GM19467 (cell line): ENCODE data around the gene CCR3.

Source experiments
- ATAC-seq: cut with Tn5 transposase; IDR thresholded peaks from one replicate; pipeline ENCODE4 v1.9.1; 2021; ENCODE audit warnings: mild to moderate bottlenecking, moderate library complexity; ENCODE audit not compliant: unreplicated experiment

Gene CCR3

GRCh38 chr3:46218196-46218709, 24.0 kb upstream of the CCR3 start:
- ATAC-seq: no peak

DNA sequence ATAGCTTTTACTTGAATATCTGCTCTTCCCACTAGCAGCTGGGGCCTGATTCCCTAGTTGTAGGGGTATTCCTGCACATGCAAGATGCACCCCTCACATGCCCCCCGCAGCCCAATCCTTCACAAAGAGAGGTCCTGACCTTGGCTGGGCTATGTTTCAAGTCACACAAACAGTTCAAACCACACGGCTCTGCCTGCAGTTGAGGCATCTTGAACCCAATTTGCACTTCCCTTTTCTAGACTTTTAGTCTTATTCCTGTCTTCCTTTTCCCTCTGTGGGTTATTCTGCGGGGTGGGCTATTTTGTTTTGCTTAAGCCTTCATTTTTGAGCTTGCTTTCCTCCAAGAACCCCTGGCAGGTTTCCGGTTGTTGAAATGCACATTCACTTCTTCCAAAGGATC, 20.9 kb upstream of the CCR3 start:
- no peak for ATAC-seq

- no peak for ATAC-seq
Measured at GRCh38 chr3:46221938-46222337, 20.3 kb upstream of the CCR3 start.

DNA sequence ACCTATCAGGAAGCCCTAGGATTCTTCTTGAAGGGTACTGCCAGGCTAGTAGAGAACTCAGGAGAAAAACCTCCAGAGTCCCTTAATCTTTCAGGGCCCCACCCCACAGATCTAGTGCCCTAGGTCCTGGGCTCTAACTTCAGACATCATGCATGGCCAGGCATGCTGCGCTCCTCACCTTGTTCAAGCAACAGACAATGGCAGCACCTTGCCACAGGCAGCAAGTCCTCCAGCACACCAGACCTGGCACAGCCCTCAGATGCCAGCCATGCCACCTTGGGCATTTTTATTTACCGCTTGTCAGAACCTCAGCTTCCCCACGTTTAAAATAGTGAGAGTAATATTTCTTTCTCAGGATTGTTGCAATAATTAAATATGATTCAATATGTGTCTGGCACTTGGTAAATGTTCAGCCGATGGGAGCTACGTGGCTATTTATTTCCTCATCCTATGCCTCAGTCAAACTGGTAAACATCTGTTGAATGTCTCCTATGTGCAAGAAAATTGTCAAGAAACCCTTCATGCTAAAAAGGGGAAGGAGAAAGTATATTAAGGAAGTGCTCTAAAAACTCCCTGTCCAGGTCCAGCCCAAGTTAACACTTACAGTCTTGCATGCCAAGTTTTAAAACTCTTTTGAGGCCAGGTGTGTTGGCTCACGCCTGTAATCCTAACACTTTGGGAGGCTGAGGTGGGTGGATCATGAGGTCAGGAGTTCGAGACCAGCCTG, 19.7 kb upstream of the CCR3 start:
- no peak for ATAC-seq

DNA sequence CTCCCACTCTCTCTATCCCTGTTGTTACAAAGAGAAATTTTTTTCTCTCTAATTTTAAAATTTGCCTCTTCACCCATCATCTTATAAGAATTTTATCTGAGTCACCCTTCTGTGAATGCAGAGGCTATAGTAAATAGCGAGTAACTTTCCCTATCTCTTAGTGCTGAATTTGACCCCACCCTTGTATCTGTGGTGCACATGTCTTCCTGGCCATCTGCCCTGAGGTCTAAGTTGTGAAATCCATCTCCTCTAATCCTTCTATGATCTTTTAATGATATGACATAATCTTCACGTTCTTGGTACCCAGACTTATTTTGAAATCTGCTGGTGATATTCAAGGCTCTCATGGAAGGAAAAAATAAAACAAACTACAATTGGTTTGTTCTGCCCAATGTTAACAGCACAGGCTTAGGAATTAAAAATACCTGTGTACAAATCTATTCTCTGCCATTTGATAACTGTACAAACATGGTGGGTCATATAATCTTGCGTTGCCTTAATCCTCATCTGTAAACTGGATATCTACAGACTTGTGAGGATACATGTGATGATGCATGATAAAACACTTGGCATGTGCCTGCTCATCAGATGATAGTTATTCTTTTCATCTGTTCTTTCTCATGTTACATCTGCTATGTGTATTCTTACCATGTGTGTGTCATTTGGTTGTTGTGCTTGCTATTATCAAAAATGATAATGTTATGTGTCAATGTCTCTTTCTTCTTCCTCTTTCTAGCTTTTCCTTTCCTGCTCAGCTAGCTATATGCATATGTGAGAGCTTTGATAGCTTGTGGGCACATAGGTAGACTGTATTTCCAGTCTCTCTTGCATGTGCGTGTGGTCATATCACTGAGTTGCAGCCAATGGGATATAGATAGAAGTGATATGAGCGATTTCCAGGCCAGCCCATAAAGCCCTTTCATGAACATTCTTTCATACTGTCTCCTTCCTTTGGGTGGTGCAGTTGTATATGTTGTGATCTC, 13.7 kb upstream of the CCR3 start:
- ATAC-seq: no peak

GRCh38 chr3:46231323-46231722, 10.9 kb upstream of the CCR3 start:
- no peak for ATAC-seq

GRCh38 chr3:46233194-46233593, 9.1 kb upstream of the CCR3 start:
- ATAC-seq: no peak

- no peak for ATAC-seq
Measured at GRCh38 chr3:46235425-46235824, 6.8 kb upstream of the CCR3 start.

DNA sequence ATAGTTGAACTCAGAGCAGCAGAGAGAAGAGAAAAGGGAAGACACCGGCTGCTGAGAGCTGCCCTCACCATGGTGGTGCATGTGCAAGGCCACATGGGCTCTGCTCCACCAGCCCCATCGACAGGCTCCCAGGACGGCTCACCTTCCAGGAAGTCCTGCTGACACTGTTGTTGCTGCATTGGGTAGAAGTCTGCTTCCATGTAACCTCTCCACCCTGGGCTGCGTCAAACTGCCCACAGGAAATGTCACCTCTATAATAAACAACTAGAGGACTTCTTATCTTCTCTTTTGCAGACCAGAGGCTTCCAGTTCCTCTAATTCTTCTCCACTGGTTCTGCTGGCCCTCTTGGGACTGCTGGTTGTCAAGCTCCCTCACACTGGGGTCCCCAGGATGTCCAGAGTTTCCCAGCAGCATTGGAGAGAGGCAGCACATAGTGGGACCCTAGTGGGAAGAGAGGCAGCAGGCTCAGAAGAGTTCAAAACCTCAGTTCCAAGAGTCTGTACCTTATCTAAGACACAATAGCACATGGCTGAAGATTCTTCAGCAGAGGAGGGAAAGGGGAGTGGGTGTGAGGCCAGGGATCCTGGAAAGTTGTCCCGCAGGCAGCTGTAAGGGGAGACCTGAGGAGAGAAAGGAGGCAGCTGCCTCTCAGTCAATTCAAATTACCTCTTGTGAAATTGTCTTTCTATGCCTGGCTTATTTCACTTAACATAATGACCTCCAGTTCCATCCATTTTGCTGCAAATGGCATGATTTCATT, 5.8 kb upstream of the CCR3 start:
- ATAC-seq: no peak

- ATAC-seq: no peak
Measured at GRCh38 chr3:46238386-46238785, 3.9 kb upstream of the CCR3 start.

DNA sequence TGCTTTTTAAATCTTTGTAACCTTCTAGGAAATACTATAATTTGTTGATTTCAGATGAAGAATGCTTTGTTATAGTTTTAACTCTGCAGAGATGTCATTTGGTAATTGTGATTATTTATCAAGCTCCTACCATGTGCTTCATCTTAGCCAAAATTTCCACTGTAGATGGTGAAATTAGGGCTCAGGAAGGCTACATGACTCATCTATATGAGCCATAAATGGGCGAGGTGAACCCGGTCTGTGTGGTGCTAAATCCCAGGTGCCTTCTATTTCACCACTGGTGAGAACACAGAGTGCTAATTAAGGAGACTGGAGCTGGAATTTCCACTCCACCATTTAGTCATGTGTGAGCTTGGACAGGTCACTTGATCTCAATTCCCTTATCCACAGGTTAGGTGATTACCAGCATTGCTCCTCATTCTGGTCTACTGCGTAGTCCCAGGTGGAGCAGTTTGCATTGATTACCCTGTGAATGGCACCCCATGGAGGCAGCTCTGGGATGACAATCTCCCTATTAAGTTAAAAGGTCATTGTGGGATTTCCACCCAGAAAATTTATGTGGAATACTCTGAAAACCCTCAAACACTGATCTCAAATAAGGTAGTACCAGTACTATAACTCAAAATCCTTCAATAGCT, 2.8 kb upstream of the CCR3 start:
- no peak for ATAC-seq

- ATAC-seq: no peak
Measured at GRCh38 chr3:46239952-46240351, 2.3 kb upstream of the CCR3 start.

DNA sequence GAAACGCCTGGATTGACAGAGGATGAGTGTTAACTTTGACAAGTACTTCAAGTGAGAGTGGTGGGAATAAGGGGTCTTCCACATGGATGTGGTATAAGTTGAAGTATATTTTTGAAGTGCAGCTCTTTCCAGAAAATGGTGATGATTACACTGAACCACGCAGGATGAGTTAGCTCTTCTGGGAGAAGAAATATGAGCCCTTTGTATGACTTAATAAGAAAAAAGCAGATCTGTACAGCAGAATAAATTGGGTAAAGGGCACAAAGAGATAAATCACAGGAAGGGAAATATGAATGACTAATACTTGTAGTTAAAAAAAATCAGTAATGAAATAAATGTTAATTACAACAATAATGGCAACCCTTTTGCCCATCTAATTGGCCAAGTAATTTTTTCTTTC, 1.3 kb downstream of the CCR3 start:
- ATAC-seq: no peak

GRCh38 chr3:46245146-46245545, 2.9 kb downstream of the CCR3 start:
- no peak for ATAC-seq

GRCh38 chr3:46252980-46253379, 10.7 kb downstream of the CCR3 start:
- ATAC-seq: no peak

DNA sequence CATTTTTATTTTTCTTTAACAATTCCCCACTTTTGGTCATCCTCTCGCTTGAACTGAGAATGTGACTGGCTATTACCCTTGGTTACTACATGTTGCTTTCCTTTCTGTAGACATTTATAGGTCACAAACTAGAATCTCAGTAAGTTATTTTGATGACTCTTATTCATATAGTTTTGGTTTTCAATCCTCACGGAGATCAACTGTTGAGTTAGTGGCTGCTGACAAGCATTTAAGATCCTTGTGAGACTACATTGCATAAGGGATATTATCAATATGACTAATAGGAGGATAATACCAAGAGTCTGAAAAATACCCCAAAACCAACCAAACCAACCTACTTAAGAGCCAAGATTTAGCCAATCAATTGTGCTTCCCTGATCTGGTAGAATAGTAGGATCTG, 16.3 kb downstream of the CCR3 start:
- ATAC-seq: no peak

GRCh38 chr3:46261926-46262594, 19.8 kb downstream of the CCR3 start:
- ATAC-seq: no peak

DNA sequence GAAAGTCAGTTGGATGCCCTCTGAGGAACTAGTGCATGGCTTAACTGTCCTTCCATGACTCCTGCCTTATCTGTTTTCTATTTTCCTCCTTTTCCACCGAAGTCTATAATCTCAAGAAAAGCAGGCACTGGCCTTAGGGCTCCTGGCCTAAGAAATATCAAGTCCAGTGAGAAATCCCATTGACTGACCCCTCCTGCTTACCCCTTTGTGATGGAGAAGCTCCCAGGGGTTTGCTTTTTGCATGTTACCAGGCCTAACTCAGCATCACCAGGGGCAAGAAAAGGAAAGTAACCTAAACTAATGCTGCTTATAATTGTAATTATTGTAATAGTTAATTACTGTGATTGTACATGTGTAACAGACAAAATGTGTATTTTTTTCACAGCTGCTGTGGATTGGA, 21.7 kb downstream of the CCR3 start:
- no peak for ATAC-seq

GRCh38 chr3:46266598-46266997, 24.3 kb downstream of the CCR3 start:
- no peak for ATAC-seq

- ATAC-seq: no peak
Measured at GRCh38 chr3:46269556-46269955, 27.3 kb downstream of the CCR3 start.
